ENCODE data around the gene AQP12A.
"Not testable (repeated sequence)": the region's sequence is repeated elsewhere in the genome, so short reads cannot be mapped to it uniquely, and the experiment has no call there.

Gene AQP12A, protein sequence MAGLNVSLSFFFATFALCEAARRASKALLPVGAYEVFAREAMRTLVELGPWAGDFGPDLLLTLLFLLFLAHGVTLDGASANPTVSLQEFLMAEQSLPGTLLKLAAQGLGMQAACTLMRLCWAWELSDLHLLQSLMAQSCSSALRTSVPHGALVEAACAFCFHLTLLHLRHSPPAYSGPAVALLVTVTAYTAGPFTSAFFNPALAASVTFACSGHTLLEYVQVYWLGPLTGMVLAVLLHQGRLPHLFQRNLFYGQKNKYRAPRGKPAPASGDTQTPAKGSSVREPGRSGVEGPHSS

DNA sequence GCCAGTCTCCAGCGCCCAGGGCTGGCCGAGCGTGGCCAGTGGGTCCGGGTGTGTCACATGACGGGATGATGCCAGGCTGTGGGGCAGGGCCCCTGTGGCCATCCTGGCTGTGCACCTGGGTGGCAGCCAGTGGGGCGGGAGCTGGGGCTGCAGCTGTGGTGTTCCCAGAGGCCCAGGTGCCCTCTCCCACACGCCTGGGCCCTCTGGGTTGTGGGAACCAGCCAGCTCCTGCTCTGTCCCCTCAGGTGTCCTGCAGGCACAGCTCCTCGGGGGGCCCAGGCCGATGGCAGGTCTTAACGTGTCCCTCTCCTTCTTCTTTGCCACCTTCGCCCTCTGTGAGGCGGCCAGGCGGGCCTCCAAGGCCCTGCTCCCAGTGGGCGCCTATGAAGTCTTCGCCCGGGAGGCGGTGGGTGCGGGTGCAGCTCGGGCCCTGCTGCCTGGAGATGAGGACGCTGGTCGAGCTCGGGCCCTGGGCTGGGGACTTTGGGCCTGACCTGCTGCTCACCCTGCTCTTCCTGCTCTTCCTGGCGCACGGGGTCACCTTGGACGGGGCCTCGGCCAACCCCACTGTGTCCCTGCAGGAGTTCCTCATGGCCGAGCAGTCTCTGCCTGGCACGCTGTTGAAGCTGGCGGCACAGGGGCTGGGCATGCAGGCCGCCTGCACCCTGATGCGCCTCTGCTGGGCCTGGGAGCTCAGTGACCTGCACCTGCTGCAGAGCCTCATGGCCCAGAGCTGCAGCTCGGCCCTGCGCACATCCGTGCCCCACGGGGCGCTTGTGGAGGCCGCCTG is at the start of gene AQP12A:
Gene AQP12A (plus strand): TSS at position 236 of the 790 bp plus-strand sequence. CDS start 48 bp downstream, at position 284.
- FAIRE-seq; DNase-seq (ENCODE audit: insufficient read length, low spot score): not testable (repeated sequence)

DNA sequence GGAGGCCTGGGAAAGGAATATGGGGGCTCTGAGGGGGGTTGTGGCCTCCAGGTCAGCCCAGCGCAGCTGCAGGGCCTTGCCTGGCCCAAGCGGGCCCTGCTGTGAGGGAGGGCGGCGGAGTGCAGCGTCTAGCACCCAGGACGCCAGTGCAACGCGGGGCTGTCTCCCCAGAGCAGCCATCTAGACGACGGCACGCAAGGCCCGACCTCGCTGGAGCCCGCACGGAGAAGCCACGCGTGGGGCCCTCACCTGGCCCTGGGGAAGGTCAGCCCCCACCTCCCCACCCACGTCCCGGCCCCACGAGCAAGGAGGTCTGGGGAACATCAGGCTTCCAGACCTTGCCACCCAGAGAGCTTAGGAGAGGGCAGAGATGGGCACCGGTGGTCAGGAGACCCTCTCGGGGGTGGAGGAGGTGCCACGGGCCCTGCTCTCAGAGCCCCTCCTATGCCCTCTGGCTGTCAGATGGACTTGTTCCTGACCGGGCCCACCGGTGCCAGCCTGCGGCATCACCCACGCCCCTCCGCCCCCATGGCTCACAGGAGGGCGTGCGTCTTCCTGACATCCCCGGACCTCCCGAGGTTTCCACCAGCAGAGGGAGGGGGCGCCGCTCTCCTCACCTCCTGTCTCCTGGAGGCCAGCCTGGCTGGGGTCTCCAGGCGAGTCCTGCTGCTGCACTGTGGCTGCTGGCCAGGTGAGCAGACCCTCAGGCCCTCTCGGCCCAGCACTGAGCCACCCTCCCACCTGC is 49.4 kb upstream of the AQP12A start:
- DNase-seq (ENCODE audit: insufficient read length, low spot score) (no peak), FAIRE-seq (no peak)

DNA sequence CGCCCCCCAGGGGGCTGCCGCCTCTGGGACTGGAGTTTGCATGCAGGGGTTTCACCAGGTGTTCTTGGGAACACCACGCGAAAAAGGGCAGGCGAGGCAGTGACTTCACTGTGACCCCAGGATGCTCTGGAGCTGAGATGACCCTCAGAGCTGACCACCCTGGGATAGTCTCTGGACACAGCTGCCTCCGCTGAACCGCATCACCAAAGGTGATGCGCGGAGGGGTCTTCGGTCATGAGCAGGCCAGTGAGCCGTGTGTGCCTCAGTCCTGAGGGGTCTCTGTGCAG is 48.9 kb upstream of the AQP12A start:
- FAIRE-seq, result no peak

DNA sequence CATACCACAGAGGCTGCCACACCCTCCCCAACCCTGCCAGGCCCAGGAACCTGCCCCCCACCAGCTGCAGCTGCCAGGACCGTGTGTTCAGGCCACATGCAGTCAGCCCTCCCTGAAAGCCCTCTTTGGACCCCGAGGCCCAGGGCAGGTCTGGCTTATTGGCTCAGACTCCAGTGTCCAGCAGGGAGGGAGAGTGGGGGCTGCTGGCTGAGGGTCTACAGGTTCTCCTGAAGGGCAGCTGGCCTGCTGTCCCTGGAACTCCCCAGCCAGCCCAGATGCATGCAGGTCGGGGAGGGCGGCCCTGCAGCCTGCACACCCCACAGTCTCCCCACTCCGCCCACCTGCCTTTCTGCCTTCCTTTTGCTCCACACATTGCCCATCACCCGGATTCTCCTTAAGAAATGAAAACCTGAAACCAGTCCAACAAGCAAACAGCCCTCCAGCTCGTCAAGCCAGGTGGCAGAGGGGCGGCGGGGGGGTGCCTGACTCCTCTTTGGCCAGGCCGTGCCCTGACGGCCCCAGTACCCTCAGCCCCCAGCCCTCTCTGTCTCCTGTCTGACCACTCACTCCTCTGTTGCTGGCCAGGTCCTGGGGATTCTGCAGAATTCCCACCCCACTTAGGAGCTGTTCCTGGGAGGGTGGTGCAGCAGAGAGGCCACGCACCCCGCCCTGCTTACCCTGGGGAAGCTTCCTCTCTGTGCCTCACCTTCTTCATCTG is 48.4 kb upstream of the AQP12A start:
- no peak for DNase-seq (ENCODE audit: insufficient read length, low spot score)
- FAIRE-seq, result no peak

More for the DNA sequence above, 48.9 kb upstream of the AQP12A start:
- no peak for DNase-seq (ENCODE audit: insufficient read length, low spot score)

DNA sequence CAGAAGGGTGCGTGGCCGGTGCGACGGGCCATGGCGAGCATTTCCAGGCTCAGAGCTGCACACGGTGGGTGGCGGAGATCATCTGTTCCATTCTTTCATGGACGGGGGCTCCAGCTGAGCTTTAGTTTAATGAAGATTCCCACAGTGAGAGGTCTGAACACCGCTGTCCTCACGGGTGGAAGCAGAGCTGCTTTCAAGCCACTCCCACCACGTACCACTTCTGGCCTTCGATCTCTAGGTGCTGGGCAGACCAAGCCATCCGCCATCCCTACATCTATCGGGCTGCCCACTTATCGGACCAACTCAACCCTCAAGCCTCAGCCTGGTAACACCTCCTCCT is 47.9 kb upstream of the AQP12A start:
- FAIRE-seq (no peak), DNase-seq (ENCODE audit: insufficient read length, low spot score) (no peak)

DNA sequence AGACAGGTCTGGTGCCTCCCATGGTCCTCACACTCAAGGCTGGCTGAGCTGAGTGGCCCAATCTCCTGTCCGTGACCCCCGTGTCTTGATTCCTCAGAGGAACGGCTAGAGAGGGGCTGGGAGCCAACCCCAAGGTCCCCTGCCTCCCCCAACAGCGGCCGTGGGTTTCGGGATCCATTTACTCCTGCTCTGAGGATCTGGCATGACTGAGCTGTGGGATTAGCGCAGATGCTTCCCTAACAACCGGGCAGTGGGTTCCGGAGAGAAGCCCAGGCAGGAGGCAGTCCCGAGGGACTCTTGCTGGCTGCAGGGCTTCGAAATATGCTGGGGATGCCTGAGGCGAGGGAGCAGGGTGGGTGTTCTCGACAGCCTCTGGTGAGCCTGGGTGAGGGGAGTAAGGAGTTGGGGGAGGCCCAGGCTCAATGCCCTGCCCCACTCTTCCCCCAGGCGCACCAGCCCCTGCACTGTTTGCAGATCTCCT is 47.5 kb upstream of the AQP12A start:
- FAIRE-seq, result no peak
- no peak for DNase-seq (ENCODE audit: insufficient read length, low spot score)

DNA sequence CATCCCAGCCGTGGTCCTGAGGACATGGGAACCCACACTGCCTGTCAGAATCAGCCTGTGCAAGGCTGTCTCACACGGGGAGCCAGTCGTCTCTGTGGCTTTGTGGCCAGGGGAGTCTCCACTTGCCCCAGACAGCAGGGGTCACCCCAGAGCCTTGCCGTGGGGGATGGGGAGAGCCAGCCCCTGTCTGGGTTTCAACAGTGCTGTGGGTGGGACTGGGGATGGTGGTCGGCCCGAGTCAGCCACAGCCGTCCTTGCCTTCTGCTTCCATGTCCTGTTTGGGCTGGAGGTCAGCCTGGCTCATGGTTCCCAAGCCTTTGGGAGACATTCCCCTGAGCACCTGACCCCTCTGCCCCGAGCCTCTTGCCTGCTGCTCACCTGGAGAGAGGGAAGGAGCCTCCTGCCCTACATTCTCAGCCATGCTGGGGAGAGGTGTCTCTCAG is 46.8 kb upstream of the AQP12A start:
- FAIRE-seq, result no peak
- DNase-seq (ENCODE audit: insufficient read length, low spot score), result no peak

DNA sequence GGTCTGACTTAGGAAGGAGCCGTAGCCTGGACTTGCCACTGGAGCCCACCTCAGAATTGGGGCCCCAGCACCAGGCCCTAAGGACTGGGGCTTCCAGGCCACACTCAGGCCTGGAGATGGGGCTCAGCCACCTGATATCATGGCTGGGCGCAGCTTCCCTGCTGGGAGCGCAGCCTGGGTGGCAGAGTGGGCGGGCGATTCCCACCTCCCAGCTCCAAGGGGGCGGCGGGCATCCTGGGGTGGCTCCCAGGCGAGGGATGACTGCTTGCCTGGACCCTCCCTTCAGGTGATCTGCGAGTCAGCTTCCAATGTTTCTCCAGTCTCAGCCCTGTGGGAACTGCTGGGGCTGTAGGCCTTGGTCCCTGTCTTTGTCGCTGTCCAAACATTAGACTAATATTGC is 46.3 kb upstream of the AQP12A start:
- DNase-seq (ENCODE audit: insufficient read length, low spot score), result no peak
- FAIRE-seq, result no peak

DNA sequence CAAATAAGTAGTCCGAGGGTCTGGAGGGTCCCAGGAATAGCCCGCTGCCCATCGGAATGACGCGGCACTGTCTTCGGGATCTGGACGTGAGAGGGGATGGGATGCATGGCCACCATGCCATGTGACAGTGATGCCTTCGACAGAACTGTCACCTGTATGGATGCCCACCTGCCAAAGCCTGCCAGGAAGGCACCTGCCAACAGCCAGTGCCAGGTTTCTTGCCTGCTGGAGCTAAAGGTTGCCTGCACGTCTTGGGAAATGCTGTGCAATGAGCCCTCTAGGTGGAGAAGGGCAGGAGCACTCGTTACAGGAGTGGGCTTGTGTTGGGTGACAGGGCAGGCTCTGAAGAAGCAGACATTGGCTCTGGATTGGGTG is 45.9 kb upstream of the AQP12A start:
- DNase-seq (ENCODE audit: insufficient read length, low spot score) (no peak), FAIRE-seq (no peak)

DNA sequence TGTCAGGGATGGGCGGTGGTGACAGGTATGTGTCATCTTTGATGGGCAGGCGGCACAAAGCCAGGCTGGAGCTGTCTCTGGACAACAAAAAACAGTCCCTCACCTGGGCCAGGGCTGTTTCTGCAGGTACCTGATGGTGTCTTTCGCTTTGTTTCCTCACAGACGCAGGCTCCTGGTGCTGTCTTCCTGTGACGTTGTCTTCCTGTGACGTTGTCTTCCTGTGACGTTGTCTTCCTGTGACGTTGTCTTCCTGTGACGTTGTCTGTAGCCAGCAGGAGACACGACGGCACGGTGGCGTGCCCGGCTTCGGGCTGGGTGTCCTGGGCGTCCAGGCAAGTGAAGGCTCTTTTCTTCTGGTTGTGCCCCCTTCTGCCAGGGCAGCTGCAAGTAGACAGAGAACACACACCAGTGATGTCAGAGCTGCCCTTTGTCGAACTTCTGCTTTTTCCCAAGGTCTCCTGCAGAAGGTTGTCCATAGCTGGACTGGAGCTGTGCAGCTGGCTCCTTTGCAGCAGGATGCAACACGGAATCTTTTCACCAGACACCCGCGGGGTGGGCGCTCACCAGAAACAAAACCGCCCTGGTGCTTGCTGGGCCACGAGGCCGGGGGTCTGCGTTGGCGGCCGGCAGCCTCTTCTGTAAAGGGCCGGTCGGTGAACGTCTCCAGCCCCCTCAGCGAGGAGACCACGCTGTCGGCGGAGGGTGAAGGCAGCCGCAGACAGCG is 45.3 kb upstream of the AQP12A start:
- no peak for FAIRE-seq
- no peak for DNase-seq (ENCODE audit: insufficient read length, low spot score)

DNA sequence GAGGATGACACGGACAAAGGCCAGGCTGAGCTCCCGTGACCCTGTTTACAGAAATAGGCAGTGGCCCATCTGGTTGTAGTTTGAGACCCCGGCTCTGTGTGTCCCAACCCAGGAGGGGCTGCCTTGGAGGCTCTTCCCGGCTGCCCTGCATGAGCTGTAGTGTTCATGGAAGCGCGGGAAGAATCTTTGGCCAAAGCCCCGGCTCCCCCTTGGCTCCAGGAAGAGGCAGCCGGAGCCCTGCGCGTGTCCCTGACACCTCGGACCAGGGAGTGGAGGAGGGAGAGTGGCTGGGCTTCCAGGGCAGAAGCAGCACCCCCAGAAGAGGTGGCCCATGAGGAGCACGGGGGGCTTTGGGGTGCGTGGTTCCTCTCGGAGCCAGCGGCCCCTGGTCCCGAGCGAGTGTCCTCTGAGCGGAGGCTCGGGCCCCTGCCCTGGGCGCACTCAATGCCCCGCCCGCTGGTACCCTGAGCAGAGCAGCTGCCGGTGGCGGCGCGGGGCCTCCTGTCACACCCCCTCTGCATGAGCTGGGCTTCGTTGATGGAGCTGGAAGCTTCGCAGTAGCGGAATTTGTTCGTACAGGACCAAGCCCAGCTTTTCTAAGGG is 44.7 kb upstream of the AQP12A start:
- DNase-seq (ENCODE audit: insufficient read length, low spot score) (no peak), FAIRE-seq (no peak)

DNA sequence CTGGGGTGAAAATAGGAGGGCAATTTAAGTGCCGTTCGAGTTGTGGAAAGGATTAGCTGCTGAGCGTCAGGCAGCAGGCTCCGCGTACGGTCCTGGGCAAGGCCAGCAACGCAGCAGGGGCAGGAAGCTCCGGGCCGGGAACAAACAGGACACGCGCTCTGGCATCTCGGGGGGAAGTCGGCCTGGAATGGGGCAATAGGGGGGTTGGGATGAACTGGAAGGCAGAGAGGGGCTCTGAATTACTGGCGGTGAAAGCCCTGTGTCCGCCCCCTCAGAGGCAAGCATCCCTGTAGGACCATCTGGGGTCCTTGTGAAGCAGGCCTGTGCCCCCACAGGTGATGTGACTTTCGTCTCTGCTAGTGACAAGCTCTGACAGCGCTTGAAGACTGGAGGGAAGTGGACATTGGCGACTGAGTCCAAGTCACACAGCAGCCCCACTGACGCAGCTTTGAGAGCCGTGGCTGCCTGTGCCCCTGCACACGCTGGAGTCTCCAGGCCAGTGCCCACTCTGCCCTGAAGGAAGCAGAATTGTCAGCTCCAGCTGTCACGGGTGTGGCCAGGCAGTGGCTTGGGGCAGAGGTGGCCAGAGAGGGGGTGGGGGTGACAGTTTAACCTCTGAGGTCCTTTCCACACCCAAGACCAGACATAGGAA is 44.0 kb upstream of the AQP12A start:
- no peak for FAIRE-seq
- no peak for DNase-seq (ENCODE audit: insufficient read length, low spot score)

DNA sequence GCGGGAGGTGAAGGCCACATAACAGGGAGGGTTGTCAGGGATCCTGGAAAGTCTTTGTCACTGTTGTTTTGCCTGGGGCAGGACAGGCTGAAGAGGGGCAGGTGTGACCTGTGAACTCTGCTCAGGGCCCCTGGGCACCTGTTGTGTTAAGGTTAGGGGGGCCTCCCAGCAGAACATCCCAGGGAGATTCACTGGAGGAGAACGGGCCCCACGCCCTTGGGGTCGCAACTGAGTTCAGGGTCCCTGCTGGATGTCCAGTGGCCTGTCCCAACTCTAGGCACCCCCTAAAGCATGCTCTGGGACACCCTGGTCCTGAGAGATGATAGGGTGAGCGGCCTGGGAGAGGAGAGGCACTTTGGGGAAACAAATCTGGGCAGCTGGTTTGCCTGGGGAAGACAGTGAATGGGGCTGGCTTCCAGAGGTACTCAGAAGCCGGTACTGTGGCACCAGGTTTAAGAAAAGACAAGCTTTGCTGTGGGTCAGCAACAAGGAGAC is 43.5 kb upstream of the AQP12A start:
- FAIRE-seq, result no peak
- no peak for DNase-seq (ENCODE audit: insufficient read length, low spot score)

DNA sequence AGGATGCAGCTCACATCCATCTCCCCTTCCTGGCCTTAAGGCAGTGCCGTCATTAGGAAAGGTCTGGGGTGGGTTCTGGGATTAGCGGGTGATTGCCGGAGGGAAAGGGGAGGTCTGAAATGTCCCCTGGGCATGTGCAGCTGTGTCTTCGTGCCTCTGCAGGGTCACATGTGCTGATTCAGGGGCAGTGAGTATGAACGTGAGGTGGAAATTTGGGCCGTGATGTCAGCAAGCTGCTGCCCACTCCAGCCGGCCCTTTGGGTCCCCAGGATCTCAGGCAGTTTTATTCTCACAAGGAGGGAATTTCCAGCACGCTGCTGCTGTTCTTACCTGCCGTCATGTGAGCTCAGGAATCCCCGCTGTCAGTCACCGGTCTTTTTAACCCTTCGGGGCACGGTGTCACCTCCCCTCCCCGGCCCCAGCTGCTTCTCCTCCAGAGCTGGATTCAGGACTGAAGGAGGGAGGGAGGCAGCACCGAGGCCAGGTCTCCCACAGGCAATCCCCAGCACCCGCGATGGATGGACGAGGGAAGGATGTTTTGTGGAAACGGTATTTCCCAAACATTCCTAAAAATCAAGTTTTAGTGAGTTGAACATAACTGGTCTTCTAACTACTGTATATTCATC is 42.9 kb upstream of the AQP12A start:
- DNase-seq (ENCODE audit: insufficient read length, low spot score) (no peak), FAIRE-seq (no peak)

DNA sequence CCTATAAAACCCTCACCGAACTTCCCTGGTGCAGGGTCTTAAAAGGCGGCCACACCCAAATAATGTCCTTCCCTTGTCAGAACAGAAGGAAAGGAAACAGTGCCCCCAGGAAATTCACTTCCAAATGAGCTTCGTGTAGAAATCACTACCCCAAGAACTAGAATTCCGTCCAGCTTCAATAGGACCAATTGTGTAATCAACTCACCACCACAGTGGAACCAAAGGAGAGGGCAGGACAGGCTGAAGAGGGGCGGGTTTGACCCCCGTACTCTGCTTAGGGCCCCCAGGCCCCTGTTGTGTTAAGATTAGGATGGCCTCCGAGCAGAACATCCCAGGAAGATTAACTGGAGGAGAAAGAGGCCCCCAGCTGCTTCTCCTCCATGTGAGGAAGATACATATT is 42.3 kb upstream of the AQP12A start:
- FAIRE-seq (no peak), DNase-seq (ENCODE audit: insufficient read length, low spot score) (no peak)

DNA sequence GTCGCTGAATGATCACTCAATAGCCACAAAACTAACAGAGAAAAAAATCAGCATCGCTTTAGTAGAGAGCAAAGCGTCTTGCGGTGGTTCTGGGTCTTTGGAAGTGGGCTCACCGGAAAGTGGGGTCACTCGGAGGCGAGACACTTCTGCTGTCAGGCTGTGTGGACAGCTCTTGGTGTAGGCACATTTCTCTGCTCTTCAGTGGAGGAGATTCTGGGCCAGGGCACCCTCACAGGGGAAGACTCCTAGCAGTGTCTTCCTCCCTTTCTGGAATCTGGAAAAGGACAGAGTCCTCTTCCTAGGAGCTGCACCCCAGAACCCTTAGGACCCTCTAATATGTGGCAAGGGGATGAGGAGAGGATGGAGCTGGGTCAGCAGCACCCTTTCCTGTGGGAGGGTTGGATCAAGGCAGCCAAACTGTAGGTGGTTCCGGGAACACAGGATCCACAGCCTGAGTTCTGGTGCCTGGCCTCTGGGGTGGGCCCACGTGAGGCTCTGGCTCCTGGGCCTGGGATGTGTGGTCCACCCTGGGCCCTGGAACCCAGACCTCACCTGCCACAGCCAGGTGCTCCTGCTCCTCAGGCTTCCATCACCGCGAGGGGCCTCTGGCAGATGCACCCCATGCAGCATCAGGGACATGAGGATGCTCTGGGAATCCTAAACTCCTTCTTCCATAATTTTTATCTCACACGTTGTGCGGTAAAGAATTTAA is 41.3 kb upstream of the AQP12A start:
- FAIRE-seq (no peak), DNase-seq (ENCODE audit: insufficient read length, low spot score) (no peak)

DNA sequence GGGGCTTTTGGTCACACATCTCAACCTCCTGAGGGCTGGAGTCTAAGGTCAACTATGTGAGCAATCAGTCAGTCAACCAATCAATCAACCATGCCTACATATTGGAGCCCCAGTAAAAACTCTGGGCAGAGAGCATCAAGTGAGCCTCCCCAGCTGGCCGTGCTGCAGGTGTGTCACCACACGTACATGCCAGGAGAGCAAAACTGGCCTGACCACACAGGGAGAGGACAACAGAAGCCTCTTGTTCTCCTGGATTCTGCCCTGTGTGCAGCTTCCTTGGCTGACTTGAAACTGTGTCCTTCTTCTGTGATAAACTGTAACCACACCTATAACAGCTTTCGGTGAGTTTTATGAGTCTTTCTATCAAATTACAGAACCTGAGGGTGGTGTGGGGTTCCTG is 40.5 kb upstream of the AQP12A start:
- FAIRE-seq (no peak), DNase-seq (ENCODE audit: insufficient read length, low spot score) (no peak)
